Esophagus muscularis mucosa (tissue), 4 donors: Measurements from ENCODE around the gene NKIRAS2. TPM values are rescaled to one million over a fixed set of nuclear protein-coding genes. Genes with fewer than 3 reads are reported as not detected.

Experiments used
- DNase-seq: peaks from one replicate; pipeline ENCODE4 v3.0.0-alpha.2; 2017; ENCODE audit errors: extremely low spot score
- H3K27ac ChIP-seq, 4 donors: fragments of 200-600 bp; sonication (generic); replicated peaks in 1 of 4; 1 replicate in 3 of 4; 2 replicates in 1 of 4; pipeline ENCODE4 v1.5.1; 2016 to 2019; ENCODE audit warnings: mild to moderate bottlenecking in 1 of 4
- H3K27me3 ChIP-seq, 4 donors: fragments of 200-600 bp; sonication (generic); one replicate each; pipeline versions ENCODE4 v1.5.1 to v1.6.0; 2016 to 2019
- H3K36me3 ChIP-seq, 4 donors: fragments of 200-600 bp; sonication (generic); one replicate each; pipeline ENCODE4 v1.5.1; 2016 to 2019
- H3K4me1 ChIP-seq, 4 donors: fragments of 200-600 bp; sonication (generic); one replicate each; pipeline ENCODE4 v1.5.1; 2016 to 2019
- H3K4me3 ChIP-seq, 4 donors: fragments of 200-600 bp; sonication (generic); 1 replicate in 2 of 4; 2 replicates in 2 of 4; pipeline ENCODE4 v1.5.1; 2016 to 2019; ENCODE audit warnings: mild to moderate bottlenecking in 4 of 4, moderate library complexity in 1 of 4
- H3K9me3 ChIP-seq, 4 donors: fragments of 200-600 bp; sonication (generic); 1 replicate in 3 of 4; 2 replicates in 1 of 4; pipeline ENCODE4 v1.5.1; 2016 to 2019
- EP300 ChIP-seq: sonication (generic); formaldehyde crosslinking; IDR thresholded peaks from one replicate; pipeline ENCODE4 v1.6.1; 2017; ENCODE audit warnings: antibody characterized with exemption
- POLR2A ChIP-seq: fragments of 450-650 bp; IDR thresholded peaks from one replicate; pipeline ENCODE4 v1.6.1; 2017; ENCODE audit warnings: antibody characterized with exemption, moderate library complexity, mild to moderate bottlenecking, low read depth
- POLR2AphosphoS5 ChIP-seq, 2 donors: sonication (generic); formaldehyde crosslinking; IDR thresholded peaks; one replicate each; pipeline ENCODE4 v1.6.1; 2017; ENCODE audit warnings: antibody characterized with exemption in 2 of 2
- WGBS: methylation state at CpG from one replicate; pipeline ENCODE4 v1.1.5; 2018; 5-methylcytosine and 5-hydroxymethylcytosine counted together
- intact Hi-C: fragments of 100-400 bp; cut with DNase I; formaldehyde crosslinking; loops from one replicate; pipeline ENCODE4 v1.15.1; 2023
- total RNA-seq, 4 donors: library from RNA; depleted of rRNA; stranded (reverse); fragments of >200 nt; gene quantifications; one replicate each; pipeline versions ENCODE4 v1.1.0 to v1.2.1, GENCODE V29; 2016
- TF ChIP-seq, protein P1 (sequence below), 3 experiments: fragments of 200-600 bp in 2 of 3; fragments of 450-650 bp in 1 of 3; sonication (generic) in 2 of 3; IDR thresholded peaks; one replicate each; pipeline ENCODE4 v1.5.1; 2017 to 2019; ENCODE audit warnings: antibody characterized with exemption in 3 of 3, mild to moderate bottlenecking in 2 of 3, moderate library complexity in 1 of 3

Gene NKIRAS2
- 10 to 100 TPM; 44.0 to 74.3 (median 59.0) TPM for total RNA-seq

DNA sequence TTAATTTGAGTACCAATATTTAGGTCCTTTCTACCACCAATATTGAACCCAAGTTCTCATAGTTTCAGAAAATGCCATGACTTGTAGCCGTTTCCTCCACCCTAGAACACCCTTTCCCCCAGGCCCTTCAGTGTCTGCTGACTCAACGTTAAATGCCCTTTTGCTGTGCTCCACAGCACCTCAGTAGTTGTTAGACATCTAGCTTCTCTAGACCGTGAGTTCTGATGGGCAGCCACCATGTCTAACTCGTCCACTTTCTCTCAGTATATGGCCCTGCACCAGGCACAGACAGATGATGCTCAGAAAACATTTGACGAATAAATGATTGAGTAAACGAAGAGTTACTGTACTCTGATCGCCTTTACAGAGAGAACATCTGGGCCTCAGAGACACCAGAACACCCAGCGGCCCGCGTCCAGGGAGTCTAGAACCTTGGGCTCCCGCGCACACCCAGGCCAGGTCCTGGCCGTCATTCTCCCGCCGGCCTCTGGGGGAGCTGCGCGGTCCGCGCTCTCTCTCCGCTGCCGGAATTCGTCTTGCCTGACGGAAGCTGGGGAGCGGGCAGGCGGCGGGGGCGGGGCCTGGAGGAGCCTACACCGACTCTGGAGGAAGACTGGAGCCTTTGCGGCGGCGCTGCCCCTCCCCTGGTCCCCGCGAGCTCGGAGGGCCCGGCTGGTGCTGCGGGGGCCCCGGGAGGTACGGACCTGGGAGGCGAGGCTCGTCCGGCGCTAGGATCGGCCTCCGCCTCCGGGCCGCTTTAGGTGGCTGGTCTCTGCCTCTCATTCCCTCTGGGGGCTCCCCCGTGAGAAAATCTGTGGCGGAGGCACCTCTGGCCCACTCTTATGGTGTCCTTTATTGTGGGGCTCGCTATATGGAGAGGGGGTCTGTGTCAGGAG is at the start of gene NKIRAS2:
TSS of gene NKIRAS2 (plus strand) at position 582 of the 896 bp plus-strand sequence. CDS start 1,488 bp downstream, outside the sequence.
- Histone ChIP-seq H3K4me1 (peaks cover 45 to 66% (median 56%) of the 10 kb centered on the region in 4 donors), H3K9me3 (no peaks in the 10 kb centered on the region), H3K4me3 (peak within 1 kb of the TSS; percentile 71 to 86 (median 76)), H3K27ac (peak within 1 kb of the TSS; percentile 81 to 87 (median 86)), H3K36me3 (peaks cover 19 to 31% (median 24%) of the 10 kb centered on the region in 4 donors), H3K27me3 (no peaks in the 10 kb centered on the region)
- 42% methylated on average over 8 of the region's 49 CpGs for WGBS
- no peak for TF ChIP-seq POLR2A
- peak; percentile 76 to 88 for TF ChIP-seq POLR2AphosphoS5 (IDR thresholded peaks at IDR 0.05)
- TF ChIP-seq, protein P1, sequence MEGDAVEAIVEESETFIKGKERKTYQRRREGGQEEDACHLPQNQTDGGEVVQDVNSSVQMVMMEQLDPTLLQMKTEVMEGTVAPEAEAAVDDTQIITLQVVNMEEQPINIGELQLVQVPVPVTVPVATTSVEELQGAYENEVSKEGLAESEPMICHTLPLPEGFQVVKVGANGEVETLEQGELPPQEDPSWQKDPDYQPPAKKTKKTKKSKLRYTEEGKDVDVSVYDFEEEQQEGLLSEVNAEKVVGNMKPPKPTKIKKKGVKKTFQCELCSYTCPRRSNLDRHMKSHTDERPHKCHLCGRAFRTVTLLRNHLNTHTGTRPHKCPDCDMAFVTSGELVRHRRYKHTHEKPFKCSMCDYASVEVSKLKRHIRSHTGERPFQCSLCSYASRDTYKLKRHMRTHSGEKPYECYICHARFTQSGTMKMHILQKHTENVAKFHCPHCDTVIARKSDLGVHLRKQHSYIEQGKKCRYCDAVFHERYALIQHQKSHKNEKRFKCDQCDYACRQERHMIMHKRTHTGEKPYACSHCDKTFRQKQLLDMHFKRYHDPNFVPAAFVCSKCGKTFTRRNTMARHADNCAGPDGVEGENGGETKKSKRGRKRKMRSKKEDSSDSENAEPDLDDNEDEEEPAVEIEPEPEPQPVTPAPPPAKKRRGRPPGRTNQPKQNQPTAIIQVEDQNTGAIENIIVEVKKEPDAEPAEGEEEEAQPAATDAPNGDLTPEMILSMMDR (IDR thresholded peaks at IDR 0.05) = peak; percentile 98 to 99 (median 99)
- TF ChIP-seq EP300 = no peak
- DNase-seq = peak; percentile 97
- intact Hi-C loops = loop anchor here (2.0 kb wide), 1 partner anchor 53 kb away; the partner anchor contains the start of gene CNP

DNA sequence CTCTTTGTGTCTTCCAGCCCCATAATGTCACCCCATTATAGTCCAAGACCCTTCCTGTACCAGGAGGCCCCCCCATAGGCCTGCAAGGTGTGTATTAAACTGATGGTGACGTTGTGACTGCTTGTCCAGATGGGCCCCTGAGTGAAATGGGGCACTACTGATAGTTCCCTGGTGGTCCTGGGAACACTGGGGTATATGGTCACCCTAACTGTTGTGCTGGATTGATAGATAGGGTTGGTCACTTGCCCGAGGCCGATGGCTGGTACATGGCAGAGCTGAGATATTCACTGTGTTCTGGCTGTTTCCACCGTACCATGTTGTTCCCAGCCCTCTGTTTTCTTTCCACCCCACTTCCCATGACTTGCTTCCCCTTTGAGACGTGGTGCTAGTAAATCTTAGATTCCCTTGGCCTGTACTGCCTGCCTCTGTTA is 49.0 kb upstream of the NKIRAS2 start:
- intact Hi-C loops = no loop called here

DNA sequence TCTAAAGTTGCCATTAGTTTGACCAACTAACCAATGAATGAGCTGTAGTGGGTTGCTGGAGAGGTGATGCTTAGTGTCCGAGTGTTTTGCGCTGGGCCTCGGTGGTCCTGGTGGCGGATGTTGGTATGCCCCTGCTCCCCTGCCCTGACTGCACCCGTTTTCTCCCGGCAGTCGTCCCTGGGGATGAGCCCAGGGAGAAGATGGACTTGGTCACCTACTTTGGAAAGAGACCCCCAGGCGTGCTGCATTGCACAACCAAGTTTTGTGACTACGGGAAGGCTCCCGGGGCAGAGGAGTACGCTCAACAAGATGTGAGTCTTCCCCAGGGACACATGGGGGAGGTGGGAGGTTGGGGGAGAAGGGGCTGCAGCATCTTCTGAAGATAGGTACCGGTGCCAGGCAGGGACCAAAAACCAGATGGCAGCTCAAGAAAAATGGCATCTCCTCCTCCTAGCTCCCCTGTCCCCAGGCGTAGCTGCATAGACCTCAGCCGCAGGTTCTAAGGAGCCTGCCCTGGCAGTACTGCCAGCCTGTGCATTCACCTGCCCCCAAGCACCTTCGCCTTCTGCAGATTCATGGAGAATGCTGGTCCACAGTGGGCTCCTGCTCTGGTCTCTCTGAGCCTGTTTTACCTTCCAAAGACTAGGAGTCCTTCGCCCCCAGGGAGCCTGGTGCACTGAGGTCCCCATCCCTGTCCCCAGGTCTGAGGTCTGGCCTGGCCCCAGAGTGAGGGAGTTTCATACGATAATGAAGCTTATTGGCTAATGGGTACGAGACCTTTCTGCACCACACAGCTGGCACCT is 48.0 kb upstream of the NKIRAS2 start:
- WGBS = 82% methylated on average over 16 of the region's 18 CpGs
- peak overlapping the region in 2 of 4 donors; percentile 74 to 76 for H3K27ac ChIP-seq
- peaks cover 56 to 88% (median 73%) of the 10 kb centered on the region in 4 donors for H3K36me3 ChIP-seq
- H3K4me3 ChIP-seq = no peak overlapping the region
- no peaks in the 10 kb centered on the region for H3K27me3 ChIP-seq
- no peaks in the 10 kb centered on the region for H3K9me3 ChIP-seq
- intact Hi-C loops = no loop called here
- no peak for DNase-seq
- TF ChIP-seq POLR2AphosphoS5 (IDR thresholded peaks at IDR 0.05) = no peak
- no peak for TF ChIP-seq POLR2A
- TF ChIP-seq, protein P1 (IDR thresholded peaks at IDR 0.05) = no peak
- TF ChIP-seq EP300 = no peak
- H3K4me1 ChIP-seq = peaks cover 29 to 97% (median 89%) of the 10 kb centered on the region in 4 donors

More for the DNA sequence above, 49.0 kb upstream of the NKIRAS2 start:
- 70% methylated on average over 4 of the region's 5 CpGs for WGBS
- H3K4me1 ChIP-seq = peaks cover 31 to 88% (median 83%) of the 10 kb centered on the region in 4 donors
- H3K4me3 ChIP-seq = no peak overlapping the region
- no peaks in the 10 kb centered on the region for H3K27me3 ChIP-seq
- H3K27ac ChIP-seq = peak overlapping the region in 1 of 4 donors; percentile 36
- TF ChIP-seq EP300 (no peak), POLR2AphosphoS5 (IDR thresholded peaks at IDR 0.05) (no peak), POLR2A (no peak)
- TF ChIP-seq, protein P1 (IDR thresholded peaks at IDR 0.05) = no peak
- peaks cover 47 to 78% (median 63%) of the 10 kb centered on the region in 4 donors for H3K36me3 ChIP-seq
- no peaks in the 10 kb centered on the region for H3K9me3 ChIP-seq
- DNase-seq = no peak

DNA sequence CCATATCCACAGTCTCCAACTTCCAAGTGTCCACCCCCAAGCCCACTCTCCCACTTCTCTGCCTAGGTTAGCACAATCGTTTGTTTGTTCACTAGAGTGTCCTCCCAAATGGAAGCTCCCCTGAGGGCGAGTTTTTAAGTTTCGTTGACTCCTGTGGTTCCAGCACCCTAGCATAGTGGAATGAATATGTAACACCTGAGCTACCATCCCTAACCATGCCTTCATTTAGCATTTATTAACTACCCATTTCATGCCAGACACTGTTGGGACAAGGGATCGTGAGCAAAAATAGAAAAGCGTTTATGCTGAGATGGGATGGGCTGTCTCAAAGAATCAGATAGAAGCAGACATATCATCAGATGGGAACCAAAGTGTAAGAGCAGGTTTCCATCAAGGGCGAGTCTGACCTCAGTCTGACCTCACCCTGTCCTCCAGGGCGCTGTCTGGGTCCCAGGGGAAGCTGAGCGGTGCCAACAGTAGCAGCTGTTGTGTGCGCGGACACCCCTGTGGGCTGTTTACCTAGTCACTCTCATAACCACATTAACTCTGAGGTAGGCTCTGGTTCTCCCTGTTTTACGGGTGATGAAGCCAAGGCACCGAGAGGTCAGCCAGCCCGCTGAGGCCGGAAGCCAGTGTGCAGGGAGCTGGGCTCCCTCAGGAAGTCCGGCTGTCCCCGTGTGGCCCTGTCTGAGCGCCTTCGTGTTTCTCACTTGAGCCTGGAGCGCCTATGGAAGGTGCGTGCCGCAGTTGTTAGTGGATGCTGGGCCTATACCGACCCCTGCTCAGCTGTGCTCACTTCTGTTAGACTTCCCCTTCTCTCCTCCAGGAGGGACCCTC is 47.1 kb upstream of the NKIRAS2 start:
- Histone ChIP-seq H3K27ac (peak overlapping the region; percentile 49 to 76 (median 66)), H3K36me3 (peaks cover 64 to 96% (median 82%) of the 10 kb centered on the region in 4 donors), H3K4me1 (peaks cover 22 to 91% (median 87%) of the 10 kb centered on the region in 4 donors), H3K4me3 (no peak overlapping the region), H3K9me3 (no peaks in the 10 kb centered on the region), H3K27me3 (no peaks in the 10 kb centered on the region)
- intact Hi-C loops = no loop called here
- no peak for TF ChIP-seq POLR2AphosphoS5 (IDR thresholded peaks at IDR 0.05)
- no peak for TF ChIP-seq EP300
- TF ChIP-seq, protein P1 (IDR thresholded peaks at IDR 0.05) = no peak
- no peak for TF ChIP-seq POLR2A
- no peak for DNase-seq
- 61% methylated on average over 22 of the region's 22 CpGs for WGBS
